ENCODE results near the gene SRRM3.
"Not testable (repeated sequence)": the region's sequence is repeated elsewhere in the genome, so short reads cannot be mapped to it uniquely, and the experiment has no call there.

Gene SRRM3

DNA sequence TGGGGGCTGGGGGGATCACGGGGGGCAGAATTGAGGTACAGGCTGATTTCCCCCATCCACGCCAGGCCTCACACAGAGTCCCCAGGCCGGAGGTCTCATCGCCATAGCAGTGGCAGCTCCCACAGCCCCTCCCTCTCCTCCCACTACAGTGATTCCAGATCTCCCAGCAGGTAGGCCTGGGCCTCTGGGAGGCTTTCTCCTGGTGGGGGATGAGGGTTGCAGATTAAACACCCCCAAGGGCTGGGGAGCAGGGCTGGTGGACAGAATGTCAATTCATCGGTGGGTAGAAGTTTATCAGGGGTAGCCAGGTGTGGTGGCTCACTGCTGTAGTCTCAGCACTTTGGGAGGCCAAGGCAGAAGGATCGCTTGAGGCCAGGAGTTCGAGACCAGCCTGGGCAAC lies 63.6 kb downstream of the SRRM3 start:
- no peak for DNase-seq (ENCODE audit: low read depth)

DNA sequence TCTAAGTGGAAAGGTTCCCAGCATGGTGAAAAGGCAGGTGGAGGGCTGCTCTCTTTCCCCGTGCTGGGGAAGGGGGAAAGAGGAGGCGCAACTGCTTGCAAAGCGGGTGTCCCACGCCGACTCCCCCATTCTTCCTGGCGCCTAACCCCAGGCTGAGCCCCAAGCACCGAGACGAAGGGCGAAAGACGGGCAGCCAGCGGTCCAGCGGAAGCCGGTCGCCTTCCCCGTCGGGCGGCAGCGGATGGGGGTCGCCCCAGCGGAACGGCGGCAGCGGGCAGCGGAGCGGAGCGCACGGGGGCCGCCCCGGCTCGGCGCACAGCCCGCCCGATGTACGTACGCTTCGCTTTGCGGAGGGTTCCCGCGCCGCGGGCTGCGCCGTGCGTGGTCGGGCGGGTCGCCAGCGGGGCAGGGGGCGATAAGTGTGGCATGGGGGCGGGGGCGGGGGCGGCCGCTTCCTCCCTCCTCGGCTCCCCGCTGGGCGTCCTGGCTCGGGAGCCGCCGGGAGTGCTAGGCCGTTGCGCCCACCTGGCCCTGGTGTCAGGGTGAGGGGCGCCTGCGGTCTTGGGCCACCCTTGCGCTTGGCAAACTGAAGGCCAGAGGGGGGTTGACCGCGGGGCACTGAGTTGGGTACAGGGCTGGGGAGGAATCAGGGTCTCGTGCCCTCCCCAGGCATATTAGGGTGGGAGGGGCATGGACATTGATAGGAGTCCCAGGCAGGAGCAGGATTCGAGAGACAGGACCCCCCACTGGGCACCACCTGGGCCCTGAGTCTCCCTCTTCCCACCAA lies 65.6 kb downstream of the SRRM3 start:
- no peak for DNase-seq (ENCODE audit: low read depth)

DNA sequence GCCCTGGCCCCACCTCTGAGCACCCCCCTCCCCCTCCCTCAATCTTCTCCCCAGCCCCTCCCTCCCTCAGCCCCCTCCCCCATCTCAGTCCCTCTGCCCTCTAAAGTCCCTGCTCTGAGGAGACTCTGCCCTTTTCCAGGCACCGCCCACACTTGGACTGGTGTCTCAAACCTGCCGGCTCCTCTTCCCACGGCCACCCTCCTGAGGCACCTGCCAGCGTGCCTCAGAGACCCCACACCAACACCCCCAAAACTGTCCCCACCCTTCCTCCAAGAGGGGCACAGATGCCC lies 66.1 kb downstream of the SRRM3 start:
- DNase-seq (ENCODE audit: low read depth): no peak

DNA sequence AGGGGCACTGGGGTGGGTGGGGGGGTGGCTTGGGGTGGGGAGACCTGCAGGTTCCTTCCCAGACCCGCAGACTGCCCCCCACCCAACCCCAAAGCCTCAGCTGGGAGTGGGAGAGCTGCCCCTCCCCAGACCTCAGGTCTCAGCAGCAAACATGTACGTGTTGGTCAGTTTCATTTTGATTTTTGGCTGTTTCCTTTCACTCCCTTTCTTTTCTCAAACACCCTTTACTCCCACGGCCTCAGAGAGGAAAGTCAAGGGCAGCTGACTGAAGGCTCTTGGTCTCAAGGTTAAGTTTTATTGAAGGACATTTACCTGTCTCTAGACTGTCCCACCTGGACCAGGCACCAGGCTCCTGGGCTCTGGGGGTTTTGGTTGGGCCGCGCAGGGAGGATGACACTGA lies 66.7 kb downstream of the SRRM3 start:
- no peak for DNase-seq (ENCODE audit: low read depth)

DNA sequence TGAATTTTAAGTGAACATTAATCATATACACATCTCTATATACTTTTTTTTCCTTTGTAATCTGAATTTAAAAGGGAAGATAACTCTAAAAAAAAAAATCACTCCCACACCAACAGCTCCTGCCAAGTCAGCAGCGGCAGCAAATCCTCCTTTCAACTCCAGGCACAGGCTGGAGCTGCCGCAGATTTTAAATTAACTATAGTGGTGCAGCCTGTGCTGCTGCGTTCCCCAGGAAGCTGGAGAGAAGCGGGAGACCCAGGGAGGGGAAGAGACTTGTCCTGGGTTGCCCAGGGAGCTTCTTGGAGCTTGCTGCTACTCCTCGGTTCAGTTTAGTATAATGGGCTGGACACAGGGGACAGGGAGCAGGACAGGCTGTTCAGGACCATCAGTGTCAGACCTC lies 68.2 kb downstream of the SRRM3 start:
- DNase-seq (ENCODE audit: low read depth): no peak

DNA sequence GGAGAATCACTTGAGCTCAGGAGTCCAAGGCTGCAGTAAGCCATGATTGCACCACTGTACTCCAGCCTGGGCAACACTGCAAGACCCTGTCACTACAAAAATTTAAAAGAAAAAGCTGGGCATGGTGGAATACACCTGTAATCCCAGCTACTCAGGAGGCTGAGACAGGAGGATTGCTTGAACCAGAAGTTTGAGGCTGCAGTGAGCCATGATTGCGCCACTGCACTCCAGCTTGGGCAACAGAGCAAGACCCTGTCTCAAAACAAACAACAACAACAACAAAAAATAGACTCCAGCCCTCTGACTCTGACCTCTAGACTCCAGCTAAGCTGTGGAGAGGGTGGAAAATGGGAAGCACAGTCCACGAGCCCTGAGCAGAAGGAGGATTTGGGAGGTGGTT lies 69.7 kb downstream of the SRRM3 start:
- not testable (repeated sequence) for DNase-seq (ENCODE audit: low read depth)

DNA sequence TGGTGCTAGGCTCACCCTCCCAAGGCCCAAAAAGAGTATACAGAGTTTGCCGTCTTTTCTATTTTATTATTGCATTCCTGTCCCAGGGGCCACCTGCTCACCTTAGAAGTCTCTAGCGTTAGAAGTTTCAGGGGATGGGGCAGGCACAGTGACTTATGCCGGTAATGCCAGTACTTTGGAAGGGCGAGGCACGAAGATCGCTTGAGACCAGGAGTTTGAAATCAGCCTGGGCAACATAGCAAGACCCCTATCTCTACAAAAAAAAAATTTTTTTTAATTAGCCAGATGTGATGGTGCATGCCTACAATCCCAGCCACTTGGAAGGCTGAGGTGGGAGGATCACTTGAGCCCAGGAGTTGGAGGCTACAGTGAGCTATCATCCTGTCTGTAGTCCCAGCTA lies 70.4 kb downstream of the SRRM3 start:
- DNase-seq (ENCODE audit: low read depth): no peak

DNA sequence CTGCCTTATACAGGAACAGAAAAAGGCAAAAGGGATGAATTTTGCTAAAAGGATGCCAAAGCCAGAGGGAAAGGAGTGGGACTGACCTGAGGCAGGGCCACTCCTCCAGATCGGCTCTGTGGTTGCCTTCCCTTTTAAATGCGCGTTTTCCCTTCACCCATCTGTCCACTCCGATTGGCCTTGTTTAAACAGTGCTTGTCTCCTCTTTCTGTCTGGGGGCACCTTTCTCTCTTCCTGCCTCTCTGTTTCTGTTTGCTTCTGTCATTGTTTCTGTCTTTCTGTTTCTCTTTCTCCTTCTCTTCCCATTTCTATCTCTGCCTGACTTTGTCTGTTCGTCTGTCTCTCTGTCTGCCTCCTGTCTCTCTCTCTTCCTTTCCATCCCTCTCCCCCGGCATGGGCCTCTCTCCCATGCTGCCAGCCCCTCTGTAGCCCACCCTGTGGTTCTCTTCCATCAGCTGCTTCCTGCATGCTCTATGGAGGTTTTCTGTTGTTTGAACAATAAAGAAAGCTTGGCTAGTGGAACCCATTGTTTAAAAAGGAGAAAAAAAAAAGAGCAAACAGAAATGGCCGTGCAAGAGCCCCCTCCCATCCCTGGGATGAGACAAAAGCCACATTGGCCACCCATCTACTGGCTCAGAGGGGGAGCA lies 71.3 kb downstream of the SRRM3 start:
- no peak for DNase-seq (ENCODE audit: low read depth)

DNA sequence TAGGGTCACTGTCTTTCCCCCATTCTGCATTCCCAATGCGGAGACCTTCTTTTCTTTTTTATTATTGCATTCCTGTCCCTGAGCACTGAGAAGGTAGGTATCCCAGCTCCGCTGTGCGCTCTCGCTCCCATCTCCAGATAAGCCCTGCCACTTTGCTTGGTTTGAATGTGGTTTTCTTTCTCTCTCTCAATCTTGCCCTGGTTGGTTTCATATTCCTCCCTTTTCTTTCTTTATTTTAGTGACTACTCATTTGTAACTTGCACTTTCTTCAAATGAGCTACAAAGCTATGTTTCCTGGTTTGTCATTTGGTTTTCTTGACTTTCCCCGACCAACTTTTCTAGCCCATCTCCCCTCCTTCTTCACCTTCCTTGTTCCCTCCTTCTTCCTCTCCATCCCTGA lies 71.8 kb downstream of the SRRM3 start:
- DNase-seq (ENCODE audit: low read depth): no peak

DNA sequence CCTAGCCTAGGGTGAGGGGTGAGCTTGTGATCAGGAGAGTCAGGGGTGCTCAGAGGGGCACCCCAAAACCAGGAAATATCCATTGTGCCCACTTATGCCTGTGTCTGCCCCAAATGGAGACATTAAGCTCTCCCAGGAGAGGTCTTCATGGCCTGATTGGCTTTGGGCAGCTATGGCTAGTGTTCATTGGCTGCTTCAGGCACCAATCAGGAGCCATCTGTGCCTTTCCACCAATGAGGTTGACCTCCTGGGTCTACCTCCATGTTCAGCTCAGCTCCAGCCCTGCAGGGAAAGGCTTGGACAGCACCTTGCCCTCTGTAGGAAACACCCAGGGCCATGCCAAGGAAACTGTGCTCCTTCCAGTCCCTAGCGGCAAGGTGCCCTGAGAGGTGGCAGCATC lies 76.8 kb downstream of the SRRM3 start:
- DNase-seq (ENCODE audit: low read depth): no peak

DNA sequence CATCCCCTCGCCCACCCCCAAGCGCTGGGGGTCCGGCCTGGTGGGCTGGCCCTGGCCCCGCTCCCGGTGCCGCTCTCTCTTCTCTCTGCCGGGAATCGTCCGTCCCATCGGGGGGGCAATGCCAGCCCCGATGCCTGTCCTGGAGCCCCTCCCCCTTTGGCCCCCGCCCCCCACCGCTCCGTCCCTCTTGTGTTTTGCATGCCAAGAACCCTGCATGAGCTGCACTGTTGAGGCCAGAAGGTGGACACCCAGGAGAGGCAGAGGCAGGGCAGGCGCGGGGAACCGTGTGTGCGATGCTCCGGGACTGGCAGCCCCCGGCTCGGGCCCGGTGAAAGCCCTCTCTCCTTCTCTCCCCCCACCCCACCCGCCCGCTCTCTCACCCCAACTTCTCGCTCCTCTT lies 78.7 kb downstream of the SRRM3 start:
- DNase-seq (ENCODE audit: low read depth): no peak

DNA sequence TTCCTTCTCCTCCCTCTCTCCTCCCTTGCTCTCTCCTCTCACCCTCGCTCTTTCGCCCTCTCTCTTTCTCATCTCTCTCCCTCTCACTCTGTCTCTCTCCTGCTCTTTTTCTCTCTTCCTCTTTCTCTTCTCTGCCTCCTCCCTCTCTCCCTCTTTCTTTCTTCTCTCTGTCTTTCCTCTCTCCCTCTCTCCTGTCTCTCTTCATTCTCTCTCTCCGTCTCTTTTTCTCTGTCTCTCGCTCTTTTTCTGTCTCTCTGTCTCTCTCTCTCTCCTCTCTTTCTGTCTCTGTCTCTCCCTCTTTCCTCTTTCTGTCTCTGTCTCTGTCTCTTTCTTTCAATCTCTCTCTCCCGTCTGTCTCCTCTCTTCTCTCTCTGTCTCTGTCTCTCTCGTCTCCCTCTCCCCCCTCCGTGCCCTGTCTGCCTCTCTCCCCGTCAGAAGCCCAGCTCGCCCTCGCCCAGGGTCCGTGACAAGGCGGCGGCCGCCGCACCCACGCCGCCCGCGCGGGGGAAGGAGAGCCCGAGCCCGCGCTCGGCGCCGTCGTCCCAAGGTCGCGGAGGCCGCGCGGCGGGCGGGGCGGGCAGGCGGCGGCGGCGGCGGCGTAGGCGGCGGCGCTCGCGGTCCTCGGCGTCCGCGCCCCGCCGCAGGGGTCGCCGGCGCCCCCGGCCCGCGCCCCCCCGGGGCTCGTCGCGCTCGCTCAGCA lies 79.5 kb downstream of the SRRM3 start:
- no peak for DNase-seq (ENCODE audit: low read depth)

DNA sequence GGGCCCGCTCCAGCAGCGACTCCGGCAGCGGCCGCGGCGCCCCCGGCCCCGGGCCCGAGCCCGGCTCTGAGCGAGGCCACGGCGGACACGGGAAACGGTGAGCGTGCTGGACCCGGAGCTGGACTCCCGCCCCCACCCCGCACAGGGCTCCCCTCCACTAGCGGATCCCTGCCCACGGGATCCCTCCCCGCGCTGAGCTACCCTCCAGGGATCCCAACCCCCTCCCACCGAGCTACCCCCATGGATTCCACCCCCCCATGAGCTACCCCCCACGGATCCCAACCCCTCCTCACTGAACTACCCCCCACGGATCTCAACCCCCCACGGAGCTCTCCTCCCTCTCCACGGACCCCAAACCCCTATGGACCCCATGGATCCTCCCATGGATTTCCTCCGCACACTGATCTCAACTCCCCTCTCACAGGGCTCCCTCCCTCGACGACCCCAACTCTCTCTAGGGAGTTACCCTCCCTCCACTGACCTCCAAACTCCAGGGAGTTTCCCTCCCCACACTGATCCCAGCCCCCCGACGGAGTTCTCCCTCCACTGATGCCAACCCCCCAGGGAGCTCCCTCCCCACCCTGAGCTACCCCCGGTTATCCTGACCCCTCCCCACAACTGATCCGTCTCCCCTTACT lies 80.1 kb downstream of the SRRM3 start:
- no peak for DNase-seq (ENCODE audit: low read depth)

DNA sequence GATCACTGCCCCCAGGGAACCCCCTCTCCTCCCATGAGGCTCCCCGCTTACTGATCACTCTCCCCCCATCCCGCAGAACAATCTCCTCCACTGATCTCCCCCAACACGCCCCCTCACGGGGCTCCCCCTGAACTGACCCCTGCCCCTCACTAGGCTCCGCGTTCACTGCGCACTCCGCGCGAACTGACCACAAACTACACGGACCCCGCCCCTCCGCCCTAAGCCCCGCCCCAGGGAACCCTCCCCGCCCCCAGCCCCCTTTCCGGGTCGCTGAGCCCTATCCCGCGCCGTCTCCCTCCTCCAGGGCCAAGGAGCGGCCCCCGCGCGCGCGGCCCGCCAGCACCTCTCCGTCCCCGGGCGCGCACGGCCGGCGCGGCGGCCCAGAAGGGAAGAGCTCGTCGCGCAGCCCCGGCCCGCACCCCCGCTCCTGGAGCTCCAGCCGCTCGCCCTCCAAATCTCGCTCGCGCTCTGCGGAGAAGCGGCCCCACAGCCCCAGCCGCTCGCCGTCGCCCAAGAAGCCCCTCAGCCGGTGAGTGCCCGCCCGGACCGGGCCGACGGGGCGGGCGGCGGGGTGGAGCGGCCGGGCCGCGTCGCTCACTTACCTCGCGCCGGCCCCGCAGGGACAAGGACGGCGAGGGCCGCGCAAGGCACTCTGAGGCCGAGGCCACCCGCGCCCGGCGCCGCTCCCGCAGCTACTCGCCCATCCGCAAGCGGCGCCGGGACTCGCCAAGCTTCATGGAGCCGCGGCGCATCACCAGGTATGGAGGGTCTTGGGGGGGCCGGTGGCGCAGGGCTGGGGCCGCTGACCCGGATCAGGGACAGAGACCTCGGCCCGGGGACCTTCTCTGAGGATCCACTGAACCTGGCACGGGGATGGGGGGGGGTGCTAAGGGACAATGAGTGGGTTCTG lies 80.9 kb downstream of the SRRM3 start:
- no peak for DNase-seq (ENCODE audit: low read depth)

DNA sequence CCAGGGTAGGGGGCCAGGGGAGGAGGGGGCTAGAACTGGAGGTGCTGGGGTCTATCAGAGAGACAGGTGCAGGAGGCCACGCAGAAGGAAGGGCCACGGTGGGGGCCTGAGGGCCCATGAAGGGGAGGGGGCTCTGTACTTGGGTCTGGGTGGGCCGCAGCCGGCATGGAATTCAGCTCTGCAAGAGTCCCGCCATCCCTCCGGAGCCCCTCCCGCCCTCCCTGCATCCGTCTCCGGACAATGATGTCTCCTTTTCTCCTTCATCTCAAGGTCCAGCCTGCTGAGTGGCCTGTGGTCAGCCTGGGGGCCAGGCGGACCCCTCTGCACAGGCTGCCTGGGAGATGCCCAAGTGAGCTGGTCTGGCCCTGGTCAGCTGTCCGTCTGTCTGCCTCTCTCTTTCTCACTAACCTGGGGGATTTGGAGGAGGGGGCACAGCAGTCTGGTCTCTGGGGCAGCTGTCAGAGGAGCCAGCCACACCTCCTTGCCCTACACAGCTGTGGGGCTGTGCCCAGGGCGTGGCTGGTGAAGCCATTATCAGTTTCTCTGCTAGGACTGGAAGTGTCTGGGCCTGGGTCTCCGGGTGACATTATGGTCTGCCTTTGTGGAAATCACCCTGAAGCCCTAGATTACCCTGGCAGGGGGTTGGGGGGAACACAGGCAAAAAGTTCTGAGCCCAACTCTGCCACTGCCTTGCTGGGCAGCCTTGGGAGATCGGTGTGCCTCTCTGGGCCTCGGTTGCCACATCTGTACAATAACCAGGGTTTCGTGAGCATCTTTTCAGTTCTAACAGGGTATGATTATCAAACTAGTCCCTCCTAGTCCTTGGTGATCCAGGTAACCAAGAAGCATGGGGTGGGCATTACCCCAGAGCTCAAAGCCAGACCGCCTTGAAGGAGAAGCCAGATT lies 81.8 kb downstream of the SRRM3 start:
- no peak for DNase-seq (ENCODE audit: low read depth)

DNA sequence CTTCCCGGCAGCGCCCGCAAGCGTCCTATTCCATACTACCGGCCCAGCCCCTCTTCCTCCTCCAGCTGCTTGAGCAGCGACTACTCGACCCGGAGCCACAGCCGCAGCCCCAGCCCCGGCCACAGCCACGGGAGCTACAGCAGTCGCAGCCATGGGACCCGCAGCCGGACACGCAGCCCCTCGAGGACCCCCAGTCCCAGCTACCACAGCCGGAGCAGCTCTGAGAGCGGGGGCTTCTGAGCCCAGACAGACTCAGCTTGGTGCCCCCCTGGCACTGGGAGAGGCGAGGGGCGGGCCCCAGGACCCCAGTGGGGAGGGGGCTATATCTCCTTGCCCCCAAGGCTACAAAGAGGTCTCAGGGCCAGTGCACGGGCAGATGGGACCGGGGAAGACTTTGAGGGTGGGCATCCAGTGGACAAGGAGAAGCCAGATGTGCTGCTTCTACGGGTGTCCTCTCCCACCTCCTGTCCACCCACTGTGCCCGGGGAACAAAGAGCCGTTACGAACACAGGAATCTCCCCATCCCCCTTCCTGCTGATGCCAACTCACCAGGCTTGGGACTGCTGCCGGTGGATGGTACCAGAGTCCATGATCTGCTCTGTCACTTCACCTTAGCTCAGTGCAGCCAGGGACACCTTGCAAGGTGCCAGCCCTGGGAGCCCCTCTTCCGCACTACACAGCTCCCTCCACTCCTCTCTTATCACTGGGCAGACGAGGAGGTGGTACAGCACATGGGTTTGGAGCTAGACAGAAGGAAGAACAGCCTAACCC lies 84.1 kb downstream of the SRRM3 start:
- DNase-seq (ENCODE audit: low read depth): no peak

DNA sequence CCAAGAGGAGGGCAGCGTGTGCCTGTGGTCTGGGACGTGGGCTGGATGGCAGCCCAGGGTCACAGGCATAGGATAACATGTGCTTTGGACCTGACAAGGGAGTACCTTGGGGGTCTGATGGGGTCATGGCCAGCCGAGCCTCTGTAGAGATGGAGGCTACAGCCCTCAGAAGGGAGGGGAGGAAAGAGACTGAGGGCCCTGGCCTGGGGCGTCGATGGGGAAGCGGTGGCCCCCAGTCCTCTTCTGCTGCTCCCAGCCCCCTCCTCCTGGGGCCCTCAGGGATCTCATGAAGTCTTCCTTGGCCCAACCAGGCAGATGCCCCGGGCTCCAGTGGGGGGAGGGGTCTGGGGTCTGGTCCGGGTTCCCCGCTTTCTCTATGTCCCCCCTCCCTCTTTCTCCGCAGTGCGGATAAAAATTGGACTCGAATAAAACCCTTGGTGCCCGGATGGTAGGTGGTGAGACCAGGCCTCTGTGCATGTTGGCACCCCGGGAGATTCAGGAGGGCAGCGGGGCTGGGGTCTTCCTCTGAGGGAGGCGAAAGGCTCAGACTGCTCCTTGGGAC lies 85.2 kb downstream of the SRRM3 start:
- DNase-seq (ENCODE audit: low read depth): no peak

DNA sequence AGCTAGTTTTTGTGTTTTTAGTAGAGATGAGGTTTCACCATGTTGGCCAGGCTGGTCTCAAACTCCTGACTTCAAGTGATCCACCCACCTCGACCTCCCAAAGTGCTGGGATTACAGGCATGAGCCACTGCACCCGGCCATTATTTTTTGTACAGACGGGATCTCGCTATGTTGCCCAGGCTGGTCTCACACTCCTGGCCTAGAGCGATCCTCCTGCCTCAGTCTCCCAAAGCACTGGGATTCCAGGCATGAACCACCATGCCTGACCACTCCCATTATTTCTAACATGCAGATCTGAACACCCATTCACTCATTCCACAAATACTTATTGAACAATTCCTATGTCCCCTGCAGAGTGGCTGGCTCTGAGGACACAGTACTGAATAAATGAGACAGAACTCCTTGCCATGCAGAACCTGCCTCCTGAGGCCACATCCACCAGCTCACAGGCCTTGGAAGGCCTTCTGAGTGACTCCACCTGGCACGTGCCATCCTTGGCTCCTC lies 89.2 kb downstream of the SRRM3 start:
- not testable (repeated sequence) for DNase-seq (ENCODE audit: low read depth)

DNA sequence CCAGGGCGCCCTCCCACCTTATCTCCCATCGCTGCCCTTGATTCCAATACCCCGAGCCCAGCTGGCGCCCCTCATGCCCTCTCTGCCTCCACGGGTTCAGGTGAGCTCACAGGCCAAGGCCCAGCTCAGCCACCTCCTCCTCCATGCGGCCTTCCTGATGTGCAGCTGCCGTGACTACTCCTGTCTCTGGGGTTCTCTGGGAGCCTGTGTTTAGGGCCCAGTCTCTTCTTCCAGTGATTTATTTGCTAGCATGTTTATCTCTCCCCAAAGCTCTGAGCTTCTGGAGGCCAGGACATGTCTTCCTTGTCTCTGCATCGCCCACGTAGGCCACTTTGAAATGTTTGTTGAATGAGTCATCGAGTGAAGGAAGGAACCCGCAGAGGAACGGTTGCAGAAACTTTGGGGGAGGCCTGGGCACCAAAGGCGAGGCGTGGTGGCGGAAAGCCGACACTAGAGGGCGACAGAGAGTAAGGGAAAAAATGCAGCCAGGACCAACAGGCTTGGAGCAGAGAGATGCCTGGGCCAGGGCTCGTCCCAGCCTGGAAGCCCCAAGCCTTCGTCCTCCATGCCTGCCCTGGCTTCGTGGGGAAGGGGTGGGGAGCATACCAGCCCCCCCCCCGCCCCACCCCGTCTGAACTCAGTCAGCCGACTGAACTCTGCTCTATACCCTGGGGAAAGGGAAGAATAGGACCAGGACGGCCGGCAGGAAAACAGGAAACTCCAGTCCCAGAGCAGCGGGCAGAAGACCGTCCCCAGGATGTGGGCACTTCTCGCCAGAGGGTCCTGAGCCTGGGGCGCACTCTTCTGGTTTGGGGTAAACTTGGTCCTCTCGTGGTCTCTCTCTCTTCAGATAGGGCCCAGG lies 89.9 kb downstream of the SRRM3 start:
- peak; percentile 70 for DNase-seq (ENCODE audit: low read depth)
